Stimulated activated CD4-positive, alpha-beta T cell treated with anti-CD3 and anti-CD28 coated beads, Interleukin-15, amount 100 ng/mL, for 1 hour (primary cell): Measurements from ENCODE around the gene DNASE1L2.

ENCODE experiments used
- DNase-seq, 2 donors: peaks; one replicate each; pipeline ENCODE4 v3.0.0-alpha.2; 2020; ENCODE audit warnings: low read depth in 1 of 2, low spot score in 1 of 2

The DNASE1L2 gene

DNA sequence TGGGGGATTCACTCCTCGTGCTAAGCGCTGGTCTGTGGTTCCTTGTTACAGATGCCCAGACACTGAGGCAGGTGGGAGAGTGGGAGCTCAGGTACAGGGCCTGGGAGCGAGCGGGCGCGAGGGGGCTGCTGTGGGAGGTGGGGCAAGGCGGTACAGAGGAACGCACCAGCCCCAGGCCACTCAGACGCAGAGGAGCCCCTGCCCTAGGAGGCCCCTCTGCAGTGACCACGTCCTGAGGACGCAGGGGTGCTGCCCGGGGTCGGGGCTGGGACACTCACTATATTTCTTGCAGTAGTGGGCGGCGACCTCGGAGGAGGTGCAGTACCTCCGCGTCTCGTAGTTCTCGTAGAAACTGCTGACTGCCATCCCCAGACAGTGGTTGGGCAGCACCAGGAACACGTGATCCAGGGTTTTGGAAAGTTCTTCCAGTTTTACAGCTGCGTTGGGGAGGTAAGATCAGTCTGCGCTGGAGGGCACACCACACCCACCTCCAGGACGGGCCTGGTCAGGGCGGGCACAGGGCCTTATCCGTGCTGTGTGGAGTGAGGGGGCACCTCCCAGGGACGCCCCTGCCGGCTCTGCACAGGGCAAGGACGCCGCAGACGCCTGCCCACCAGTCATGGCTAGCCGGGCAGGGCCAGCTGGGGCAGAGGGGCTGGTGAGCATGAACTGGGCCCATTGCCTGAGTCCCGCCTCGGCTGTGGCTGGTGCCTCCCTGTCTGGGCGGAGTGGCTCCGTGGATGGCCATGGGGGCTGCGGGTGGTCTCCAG lies 47.9 kb downstream of the DNASE1L2 start:
- DNase-seq, result no peak

DNA sequence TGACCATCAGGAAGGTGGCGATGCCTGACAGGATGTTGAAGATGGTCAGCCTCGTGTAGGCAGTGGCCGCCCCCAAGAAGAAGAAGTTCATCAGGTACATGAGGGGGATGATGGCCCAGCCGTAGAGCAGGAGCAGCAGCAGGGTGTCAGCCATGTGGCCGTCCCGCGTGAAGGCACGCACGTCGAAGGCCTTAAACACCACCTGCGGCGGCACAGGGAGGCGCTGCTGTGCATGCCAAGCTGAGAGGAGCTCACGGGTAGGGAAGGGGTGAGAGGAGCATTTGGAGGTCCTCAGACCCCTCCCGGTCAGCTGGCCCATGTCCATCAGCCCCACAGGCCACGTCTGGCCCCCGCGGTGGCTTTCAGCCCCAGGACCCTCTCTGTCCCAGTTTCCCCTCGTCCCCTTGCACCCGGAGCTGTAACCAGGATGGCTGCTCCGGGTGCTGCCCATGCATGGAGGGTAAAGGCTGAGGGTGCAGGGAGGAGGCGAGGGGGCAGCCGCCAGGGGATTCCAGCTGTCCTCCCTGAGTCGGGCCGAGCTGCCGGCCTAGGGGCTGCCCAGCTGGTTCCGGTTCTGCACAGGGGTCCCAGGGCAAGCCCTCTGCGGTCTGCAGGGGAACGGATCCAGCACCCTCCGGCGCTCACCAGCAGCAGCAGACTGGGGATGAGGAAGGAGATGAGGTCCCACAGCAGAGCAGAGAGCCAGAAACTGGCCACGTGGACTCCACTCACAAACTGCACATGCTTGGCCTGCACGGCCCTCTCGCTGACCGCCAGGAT lies 48.7 kb downstream of the DNASE1L2 start:
- no peak for DNase-seq

- no peak for DNase-seq
Observed at GRCh38 chr16:2285731-2286191, 49.5 kb downstream of the DNASE1L2 start.

DNA sequence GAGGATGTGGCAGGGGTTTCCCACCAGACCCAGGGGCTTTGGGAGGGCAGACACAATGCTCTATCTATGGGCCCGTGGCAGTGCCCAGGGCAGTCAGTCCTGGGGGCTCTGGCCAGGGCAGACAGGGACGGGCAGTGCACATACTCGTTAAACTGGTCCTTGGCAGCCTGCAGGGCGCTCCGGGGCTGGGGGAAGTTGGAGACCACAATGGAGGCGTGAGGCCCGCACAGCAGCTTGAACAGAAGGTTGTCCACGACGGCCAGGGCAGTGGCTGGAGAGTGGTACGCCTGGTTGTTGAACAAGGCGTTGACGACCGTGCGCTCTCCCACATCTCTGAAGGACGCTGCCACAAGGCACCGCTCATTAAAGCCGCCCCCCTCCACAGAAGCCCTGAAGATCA lies 50.3 kb downstream of the DNASE1L2 start:
- no peak for DNase-seq

GRCh38 chr16:2287916-2288547 lies 51.8 kb downstream of the DNASE1L2 start:
- DNase-seq, result no peak
